Neutrophil (primary cell): Measurements from ENCODE around the gene ADGRD1.

Source experiments
- H3K27ac ChIP-seq: fragments of 200-600 bp; sonication (generic); 2 replicates; pipeline ENCODE4 v1.5.1; 2016; ENCODE audit warnings: mild to moderate bottlenecking, moderate library complexity
- H3K27me3 ChIP-seq: fragments of 200-600 bp; sonication (generic); 2 replicates; pipeline ENCODE4 v1.6.0; 2016; ENCODE audit warnings: mild to moderate bottlenecking
- H3K36me3 ChIP-seq: fragments of 200-600 bp; sonication (generic); 2 replicates; pipeline ENCODE4 v1.5.1; 2017
- H3K4me1 ChIP-seq, 2 experiments: fragments of 200-600 bp in 1 of 2; sonication (generic) in 1 of 2; 1 replicate in 1 of 2; 2 replicates in 1 of 2; pipeline versions ENCODE4 v1.5.1 to v1.6.1; 2013 to 2016; ENCODE audit warnings: low read depth in 1 of 2, low read length in 1 of 2, mild to moderate bottlenecking in 1 of 2, moderate library complexity in 1 of 2; ENCODE audit not compliant: control insufficient read depth in 1 of 2, insufficient read depth in 1 of 2
- H3K4me3 ChIP-seq, 2 experiments: fragments of 200-600 bp in 1 of 2; sonication (generic) in 1 of 2; 1 replicate in 1 of 2; 2 replicates in 1 of 2; pipeline ENCODE4 v1.5.1; 2013 to 2016; ENCODE audit warnings: low read depth in 1 of 2, low read length in 1 of 2, mild to moderate bottlenecking in 1 of 2, moderate library complexity in 1 of 2
- H3K9me3 ChIP-seq: fragments of 200-600 bp; sonication (generic); 2 replicates; pipeline ENCODE4 v1.5.1; 2016
- TF ChIP-seq, protein P1 (sequence below): fragments of 200-600 bp; sonication (generic); IDR thresholded peaks from 2 replicates; pipeline ENCODE4 v1.5.1; 2016; ENCODE audit warnings: antibody characterized with exemption

The ADGRD1 gene

GRCh38 chr12:131006036-131006735, 52.5 kb downstream of the ADGRD1 start:
- TF ChIP-seq, protein P1, sequence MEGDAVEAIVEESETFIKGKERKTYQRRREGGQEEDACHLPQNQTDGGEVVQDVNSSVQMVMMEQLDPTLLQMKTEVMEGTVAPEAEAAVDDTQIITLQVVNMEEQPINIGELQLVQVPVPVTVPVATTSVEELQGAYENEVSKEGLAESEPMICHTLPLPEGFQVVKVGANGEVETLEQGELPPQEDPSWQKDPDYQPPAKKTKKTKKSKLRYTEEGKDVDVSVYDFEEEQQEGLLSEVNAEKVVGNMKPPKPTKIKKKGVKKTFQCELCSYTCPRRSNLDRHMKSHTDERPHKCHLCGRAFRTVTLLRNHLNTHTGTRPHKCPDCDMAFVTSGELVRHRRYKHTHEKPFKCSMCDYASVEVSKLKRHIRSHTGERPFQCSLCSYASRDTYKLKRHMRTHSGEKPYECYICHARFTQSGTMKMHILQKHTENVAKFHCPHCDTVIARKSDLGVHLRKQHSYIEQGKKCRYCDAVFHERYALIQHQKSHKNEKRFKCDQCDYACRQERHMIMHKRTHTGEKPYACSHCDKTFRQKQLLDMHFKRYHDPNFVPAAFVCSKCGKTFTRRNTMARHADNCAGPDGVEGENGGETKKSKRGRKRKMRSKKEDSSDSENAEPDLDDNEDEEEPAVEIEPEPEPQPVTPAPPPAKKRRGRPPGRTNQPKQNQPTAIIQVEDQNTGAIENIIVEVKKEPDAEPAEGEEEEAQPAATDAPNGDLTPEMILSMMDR = no peak
- Histone ChIP-seq H3K4me1 (no peaks in the 10 kb centered on the region), H3K27ac (no peak overlapping the region), H3K4me3 (no peak overlapping the region), H3K9me3 (no peaks in the 10 kb centered on the region), H3K27me3 (peaks cover 37% of the 10 kb centered on the region), H3K36me3 (no peaks in the 10 kb centered on the region)

DNA sequence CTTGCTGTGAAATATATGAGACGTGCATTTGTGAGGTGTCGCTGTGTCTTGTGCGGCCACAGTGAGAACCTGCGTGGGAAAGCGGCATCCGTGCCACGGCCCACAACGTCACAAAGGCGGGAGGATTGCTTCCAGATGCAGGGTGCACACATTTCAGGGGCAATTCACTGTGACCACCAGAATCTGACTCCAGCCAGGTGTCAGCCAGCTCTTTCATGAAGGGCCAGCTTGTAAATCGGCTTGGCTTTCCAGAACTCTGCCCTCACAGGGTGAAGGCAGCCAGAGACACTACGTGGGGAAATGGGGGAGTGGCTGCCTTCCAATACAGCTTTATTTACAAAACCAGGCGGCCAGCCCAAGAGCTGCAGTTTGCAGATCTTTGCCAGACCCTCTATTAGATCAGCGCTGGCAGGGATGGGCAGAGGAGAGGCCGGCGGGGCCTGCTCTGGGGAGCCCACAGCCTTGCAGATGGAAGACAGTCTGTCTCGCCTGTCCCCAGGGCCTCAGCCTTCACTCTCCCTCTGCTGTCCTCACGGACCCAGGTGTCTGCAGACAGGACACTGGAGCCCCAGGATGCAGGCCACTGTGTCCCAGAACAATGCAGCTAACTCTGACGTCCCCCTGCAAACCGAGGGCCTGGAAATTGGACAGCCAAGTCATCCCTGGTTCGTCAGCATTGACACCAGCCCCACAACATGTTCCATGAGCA, 53.5 kb downstream of the ADGRD1 start:
- no peaks in the 10 kb centered on the region for H3K9me3 ChIP-seq
- H3K36me3 ChIP-seq = no peaks in the 10 kb centered on the region
- no peak overlapping the region for H3K27ac ChIP-seq

DNA sequence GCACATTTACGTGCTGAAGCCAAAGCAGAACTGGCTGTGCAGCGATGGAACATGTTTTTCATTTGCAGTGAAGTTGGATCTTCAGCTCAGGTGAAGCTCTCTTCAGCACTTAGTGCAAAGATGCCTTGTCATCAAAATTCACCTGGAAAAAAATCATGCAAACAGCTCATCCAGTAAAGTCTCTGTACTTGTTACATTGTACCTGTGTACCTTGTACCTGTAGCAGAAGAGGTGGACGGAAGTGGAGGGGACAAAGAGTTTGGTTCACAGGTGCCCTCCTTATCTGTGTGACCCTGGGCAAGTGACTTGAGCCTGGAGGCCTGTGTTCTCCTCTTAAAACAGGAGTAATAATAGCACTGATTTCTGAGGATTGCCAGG, 54.0 kb downstream of the ADGRD1 start:
- Histone ChIP-seq H3K4me3 (no peak overlapping the region), H3K27ac (no peak overlapping the region), H3K4me1 (no peaks in the 10 kb centered on the region), H3K27me3 (peaks cover 37% of the 10 kb centered on the region), H3K36me3 (no peaks in the 10 kb centered on the region), H3K9me3 (no peaks in the 10 kb centered on the region)
- TF ChIP-seq, protein P1 = no peak

More for the DNA sequence above, 53.5 kb downstream of the ADGRD1 start:
- H3K4me3 ChIP-seq = no peak overlapping the region
- TF ChIP-seq, protein P1 = no peak
- H3K27me3 ChIP-seq = peaks cover 37% of the 10 kb centered on the region
- H3K4me1 ChIP-seq = no peaks in the 10 kb centered on the region

GRCh38 chr12:131008131-131008912, 54.6 kb downstream of the ADGRD1 start:
- Histone ChIP-seq H3K9me3 (no peaks in the 10 kb centered on the region), H3K36me3 (no peaks in the 10 kb centered on the region), H3K27me3 (peaks cover 32% of the 10 kb centered on the region), H3K4me1 (no peaks in the 10 kb centered on the region), H3K27ac (no peak overlapping the region), H3K4me3 (no peak overlapping the region)
- TF ChIP-seq, protein P1 = no peak

DNA sequence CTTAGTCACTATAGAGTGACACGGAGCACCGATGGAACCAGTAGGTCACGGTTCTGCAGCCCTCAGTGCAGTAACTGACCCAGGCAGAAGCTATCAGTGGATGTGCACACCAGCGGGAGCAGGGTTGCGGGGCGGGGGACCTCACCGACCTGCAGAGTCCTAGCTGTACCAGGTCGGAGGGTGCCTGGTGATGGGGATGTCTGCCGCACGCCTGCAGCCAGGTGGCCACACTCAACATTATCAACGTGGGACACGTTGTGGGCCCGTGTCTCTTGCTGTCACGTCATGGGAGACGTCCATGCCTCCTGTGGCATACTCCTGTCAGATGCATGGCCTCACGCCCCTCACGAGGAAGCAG, 55.2 kb downstream of the ADGRD1 start:
- TF ChIP-seq, protein P1 = no peak
- H3K36me3 ChIP-seq = no peaks in the 10 kb centered on the region

More for the DNA sequence above, 55.2 kb downstream of the ADGRD1 start:
- H3K27me3 ChIP-seq = peaks cover 27% of the 10 kb centered on the region
- H3K4me3 ChIP-seq = no peak overlapping the region
- no peak overlapping the region for H3K27ac ChIP-seq
- no peaks in the 10 kb centered on the region for H3K4me1 ChIP-seq
- H3K9me3 ChIP-seq = no peaks in the 10 kb centered on the region
